Stromal cell of bone marrow (primary cell): ENCODE results near the gene HYI.
A peak's percentile ranks its signal among the peaks of the same experiment; 100 is the strongest.
"Not testable (repeated sequence)": the region's sequence is repeated elsewhere in the genome, so short reads cannot be mapped to it uniquely, and the experiment has no call there.

Experiments used
- DNase-seq: peaks from one replicate; pipeline ENCODE4 v3.0.0-alpha.2; 2012; ENCODE audit warnings: low read depth

The HYI gene

GRCh38 chr1:43453442-43454269, at the start of gene HYI:
Gene HYI, minus strand, starts transcription at chr1:43453931. Its CDS starts 138 bp downstream, at chr1:43453793.
- peak; percentile 83 for DNase-seq

DNA sequence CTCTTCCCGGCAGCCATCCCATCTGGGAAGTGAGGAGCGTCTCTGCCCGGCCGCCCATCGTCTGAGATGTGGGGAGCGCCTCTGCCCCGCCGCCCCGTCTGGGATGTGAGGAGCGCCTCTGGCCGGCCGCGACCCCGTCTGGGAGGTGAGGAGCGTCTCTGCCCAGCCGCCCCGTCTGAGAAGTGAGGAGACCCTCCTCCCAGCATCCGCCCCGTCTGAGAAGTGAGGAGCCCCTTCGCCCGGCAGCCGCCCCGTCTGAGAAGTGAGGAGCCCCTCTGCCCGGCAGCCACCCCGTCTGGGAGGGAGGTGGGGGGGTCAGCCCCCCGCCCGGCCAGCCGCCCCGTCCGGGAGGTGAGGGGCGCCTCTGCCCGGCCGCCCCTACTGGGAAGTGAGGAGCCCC, 48.1 kb upstream of the HYI start:
- not testable (repeated sequence) for DNase-seq

DNA sequence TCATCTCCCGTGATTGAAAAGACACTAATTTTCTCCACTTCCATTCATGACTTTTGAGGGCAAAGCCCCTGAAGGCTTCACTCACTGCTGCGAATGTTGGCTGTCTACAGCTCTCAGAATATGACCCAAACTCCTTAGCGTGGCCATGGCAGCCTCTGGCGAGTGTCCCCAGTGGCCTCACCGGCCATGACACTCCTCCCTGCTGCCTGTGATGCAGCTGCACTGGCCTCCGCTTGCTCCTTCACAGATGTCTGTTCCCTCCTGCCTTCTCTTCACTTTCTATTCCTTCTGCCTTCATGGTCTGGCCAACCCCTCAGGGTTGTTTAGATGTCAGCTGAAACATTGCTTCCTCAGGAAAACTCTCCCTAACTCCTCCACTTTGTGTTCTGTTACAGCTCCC, 46.2 kb upstream of the HYI start:
- no peak for DNase-seq

DNA sequence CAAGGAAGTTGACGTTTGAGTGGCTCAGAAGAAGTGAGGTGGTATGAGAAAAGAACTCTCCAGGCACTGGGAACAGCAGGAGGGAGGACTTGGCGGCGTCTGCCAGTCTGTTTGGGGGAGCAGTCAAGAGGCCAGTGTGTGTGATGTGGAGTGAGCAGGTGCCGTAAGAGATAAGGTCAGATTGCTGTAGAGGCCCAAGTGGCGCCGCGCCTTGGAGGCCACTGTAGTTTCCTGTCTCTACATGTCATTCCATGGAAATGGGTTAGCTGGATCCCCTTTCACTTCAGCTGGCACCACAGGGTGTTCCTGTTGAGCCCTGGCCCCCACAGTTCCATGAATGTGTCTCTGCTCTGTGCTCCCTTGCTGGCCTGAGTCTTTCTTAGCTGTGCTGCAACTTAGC, 41.5 kb upstream of the HYI start:
- DNase-seq: no peak

GRCh38 chr1:43493661-43494450, 40.1 kb upstream of the HYI start:
- no peak for DNase-seq

DNA sequence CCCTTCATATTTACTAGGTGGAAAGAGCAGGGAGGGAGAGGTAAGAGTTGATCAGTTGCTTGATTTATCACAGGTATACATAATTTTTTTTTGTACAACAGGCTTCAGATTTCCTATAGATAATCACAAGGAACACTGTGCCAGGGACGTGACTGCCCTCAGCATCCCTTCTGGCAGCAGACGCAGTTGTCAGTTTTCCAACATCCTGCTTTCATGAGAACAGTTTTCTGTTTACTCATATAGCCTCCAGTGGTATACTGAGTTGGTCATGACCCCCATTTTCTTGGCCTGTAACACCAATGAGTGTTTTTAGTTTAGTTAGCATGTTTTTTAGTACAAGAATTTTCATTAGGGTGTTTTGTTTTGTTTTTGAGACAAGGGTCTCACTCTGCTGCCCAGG, 39.1 kb upstream of the HYI start:
- peak; percentile 4 for DNase-seq

- no peak for DNase-seq
Measured at GRCh38 chr1:43491061-43491460, 37.3 kb upstream of the HYI start.

DNA sequence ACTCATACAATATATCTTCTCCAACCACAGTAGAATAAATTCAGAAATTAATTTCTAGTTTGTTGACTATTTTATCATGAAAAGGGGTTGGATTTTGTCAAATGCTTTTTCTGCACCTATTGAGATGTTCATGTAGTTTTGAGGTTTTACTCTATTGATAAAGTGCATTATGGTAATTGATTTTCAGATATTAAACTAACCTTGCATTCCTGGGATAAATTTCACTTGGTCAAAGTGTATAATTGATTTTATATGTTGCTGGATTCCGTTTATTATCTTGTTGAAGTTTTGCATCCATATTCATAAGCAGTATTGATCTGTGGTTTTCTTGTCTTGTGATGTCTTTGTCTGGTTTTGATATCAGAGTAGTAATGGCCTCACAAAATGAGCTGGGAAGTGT, 34.4 kb upstream of the HYI start:
- DNase-seq: no peak

DNA sequence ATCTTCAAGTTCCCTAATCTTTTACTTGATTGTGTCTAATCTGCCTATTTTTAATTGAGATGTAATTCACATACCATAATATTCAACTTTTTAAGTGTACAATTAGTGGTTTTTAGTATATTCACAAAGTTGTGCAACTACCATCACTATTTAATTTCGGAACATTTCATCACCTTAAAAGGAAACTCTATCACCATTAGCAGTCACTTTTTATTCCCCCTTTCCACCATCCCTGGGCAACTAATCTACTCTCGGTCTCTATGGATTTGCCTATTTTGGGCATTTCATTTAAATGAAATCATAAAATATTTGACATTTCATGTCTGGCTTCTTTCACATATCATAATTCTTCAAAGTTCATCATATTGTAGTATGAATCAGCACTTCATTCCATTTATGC, 30.6 kb upstream of the HYI start:
- no peak for DNase-seq

DNA sequence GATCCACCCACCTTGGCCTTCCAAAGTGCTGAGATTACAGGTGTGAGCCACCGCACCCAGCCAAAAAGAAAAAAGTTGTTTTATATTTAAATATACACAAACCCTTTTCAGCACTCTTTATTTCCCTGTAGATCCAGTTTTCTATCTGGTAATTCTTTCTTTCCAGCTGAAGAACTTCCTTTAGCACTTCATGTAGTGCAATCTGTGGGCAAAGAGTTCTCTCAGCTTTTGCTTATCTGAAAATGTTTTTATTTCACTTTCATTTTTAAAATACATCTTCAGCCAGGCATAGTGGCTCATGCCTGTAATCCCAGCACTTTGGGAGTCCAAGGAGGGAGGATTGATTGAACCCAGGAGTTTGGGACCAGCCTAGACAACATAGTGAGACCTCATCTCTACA, 28.5 kb upstream of the HYI start:
- no peak for DNase-seq

- DNase-seq: no peak
Measured at GRCh38 chr1:43481491-43481890, 27.8 kb upstream of the HYI start.

DNA sequence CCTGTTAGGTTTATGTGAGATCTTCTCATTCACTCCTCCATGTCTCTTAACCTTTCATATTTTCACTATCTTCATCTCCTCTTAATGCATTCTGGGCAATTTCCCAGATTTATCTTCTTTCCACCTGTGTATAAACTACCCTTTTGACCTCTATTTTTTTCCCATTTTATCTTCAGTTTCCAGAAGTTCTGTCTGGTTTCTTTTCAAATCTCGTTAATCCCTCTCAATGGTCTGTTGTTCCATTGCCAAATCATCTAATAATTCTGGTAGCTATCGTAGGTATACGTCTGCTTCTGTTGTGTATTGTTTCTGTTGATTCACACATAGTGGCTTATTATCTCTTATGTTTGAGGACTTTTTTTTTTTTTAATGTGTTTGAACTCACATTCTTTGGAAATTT, 25.7 kb upstream of the HYI start:
- DNase-seq: no peak

- DNase-seq: no peak
Measured at GRCh38 chr1:43477716-43478115, 24.0 kb upstream of the HYI start.

DNA sequence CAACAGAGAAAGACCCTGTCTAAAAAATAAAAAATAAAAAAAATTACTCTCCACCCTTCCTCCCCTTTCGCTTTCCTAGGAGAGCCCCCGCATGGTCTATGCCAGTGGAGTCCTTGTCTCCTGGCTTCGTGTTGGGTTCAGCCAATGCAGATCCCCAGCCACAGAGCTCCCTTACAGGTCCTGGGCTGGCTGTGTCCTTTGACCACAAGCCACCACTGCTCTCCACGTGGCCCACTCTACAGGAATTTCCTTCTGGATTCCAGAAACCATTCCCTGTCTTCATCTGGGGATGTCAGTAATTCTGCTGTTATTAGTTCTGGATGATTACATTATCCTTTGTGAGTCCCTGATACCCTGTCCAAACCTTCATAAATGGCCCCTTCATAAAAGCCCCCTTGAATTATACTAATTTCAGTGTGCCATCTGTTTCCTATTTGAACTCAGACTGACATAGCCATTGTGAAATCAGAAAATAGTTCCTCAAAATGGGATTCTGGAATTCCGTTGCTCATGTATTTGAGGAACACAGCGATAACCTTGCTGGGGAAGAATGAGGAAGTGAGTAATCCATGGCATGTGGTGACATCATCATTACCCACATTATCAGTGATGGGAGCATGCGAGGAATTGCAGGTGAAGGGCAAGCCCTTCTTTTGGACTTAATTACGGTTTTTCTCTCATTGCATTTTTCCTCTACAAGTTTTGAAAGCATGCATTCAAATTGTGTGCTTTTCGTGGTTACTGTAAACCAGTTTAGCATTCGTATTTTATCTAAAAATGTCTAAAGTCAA, 22.1 kb upstream of the HYI start:
- not testable (repeated sequence) for DNase-seq

GRCh38 chr1:43473463-43473862, 19.7 kb upstream of the HYI start:
- DNase-seq: no peak

- peak; percentile 72 for DNase-seq
Measured at GRCh38 chr1:43472463-43473151, 18.9 kb upstream of the HYI start.

- no peak for DNase-seq
Measured at GRCh38 chr1:43472087-43472462, 18.3 kb upstream of the HYI start.

DNA sequence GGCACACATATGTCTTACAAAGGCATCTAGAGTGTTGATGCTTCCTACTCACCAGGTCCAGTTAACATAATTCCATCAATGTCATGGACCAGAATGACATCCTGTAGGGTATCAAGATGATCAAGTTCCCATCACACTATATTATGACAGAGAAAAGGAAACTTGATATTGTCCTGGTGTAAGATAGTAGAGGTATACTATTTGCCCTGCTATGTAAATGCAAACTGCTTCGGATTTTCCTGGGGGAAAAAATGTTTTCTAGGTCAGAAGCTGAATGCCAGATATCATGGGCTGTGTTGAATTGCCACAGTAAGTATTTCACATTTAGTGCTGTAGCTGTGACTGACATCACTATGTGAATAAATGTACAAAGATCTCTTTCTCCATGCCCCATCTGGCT, 16.2 kb upstream of the HYI start:
- no peak for DNase-seq

DNA sequence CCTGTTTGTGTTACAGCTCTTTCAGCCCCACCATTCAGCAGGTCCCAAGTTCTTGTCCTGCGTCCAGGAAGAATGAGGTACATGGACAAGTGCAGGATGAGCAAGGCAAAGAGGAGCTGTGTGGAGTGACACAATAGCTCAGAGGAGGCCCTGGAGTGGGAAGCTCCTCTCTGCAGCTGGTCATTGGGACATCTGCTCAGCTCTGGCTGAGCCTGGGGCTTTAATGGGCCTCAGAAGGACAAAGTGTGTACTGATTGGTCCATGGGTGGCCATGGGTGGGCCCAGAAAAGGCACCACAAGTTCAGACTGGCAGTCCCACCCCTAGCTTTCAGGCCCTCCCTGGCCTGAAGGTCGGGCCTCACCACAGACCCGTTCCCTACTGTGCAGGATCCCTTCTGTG, 14.7 kb upstream of the HYI start:
- no peak for DNase-seq

DNA sequence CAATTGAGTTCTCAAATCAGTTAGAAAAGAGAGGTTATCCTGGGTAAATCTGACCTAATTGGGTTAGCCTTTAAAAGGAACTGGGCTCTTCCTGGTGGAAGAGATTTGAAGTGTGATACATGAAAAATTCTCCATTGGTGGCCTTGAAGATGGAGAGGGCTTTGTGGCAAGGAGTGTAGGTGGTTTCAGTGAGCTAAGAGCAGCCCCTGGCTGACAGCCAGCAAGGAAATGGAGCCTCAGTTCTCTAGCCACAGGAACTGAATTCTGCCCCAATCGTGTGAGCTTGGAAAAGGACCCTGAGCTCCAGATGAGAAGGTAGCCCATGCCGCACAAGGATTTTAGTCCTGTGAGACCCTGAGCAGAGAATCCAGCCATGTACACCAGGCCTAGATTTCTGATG, 12.7 kb upstream of the HYI start:
- DNase-seq: no peak

DNA sequence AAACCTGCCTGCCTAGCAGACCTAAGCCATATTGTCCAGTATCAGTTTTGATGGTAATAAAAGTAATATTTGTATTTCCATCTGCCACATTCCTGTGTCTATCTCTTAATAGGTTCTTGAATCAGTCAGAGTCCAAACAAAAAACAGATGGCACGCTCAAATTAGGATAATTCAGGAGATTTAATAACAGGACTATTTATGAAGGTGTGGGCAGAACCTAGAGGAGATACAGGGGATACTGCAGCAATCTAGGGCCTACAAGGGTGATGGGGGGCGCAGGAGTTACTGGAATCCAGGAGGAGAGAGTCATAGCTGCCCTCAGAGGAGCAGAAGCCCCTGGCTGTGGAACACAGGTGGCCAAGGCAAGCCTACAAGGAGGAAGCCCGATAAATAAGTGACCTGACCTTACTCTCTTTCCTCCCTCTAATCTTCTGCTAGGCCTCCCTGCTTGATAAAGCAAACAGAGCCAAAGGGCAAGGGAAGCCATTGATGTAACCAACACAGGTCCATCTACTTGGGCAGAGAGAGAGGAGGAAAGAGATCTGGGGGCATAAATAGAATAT, 11.9 kb upstream of the HYI start:
- no peak for DNase-seq
